GM18868 (cell line): ENCODE data around the gene EHMT1.
"Not testable (repeated sequence)": the region's sequence is repeated elsewhere in the genome, so short reads cannot be mapped to it uniquely, and the experiment has no call there.

ENCODE experiments used
- ATAC-seq: cut with Tn5 transposase; IDR thresholded peaks from one replicate; pipeline ENCODE4 v1.9.1; 2021; ENCODE audit warnings: mild to moderate bottlenecking, moderate library complexity; ENCODE audit not compliant: unreplicated experiment

Gene EHMT1

DNA sequence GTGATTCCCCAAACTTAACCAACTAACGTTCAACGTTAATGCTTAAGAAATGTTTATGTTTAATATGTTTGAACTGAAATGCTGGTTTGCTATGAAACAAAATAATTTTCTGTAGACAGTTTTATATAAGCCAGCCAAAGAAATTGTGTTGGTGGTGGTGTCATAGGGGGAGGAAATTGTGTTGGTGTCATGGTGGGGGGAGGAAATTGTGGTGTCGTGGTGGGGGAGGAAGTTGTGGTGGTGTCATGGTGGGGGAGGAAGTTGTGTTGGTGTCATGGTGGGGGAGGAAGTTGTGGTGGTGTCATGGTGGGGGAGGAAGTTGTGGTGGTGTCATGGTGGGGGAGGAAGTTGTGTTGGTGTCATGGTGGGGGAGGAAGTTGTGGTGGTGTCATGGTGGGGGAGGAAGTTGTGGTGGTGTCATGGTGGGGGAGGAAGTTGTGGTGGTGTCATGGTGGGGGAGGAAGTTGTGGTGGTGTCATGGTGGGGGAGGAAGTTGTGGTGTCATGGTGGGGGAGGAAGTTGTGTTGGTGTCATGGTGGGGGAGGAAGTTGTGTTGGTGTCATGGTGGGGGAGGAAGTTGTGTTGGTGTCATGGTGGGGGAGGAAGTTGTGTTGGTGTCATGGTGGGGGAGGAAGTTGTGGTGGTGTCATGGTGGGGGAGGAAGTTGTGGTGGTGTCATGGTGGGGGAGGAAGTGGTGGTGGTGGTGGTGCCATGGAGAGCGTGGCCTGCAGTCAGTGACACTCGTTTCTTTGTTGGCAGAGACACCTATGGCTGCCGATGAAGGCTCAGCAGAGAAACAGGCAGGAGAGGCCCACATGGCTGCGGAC is 97.3 kb downstream of the EHMT1 start:
- ATAC-seq = not testable (repeated sequence)

GRCh38 chr9:137716694-137717287 is 98.0 kb downstream of the EHMT1 start:
- ATAC-seq = no peak

- ATAC-seq = no peak
Observed at GRCh38 chr9:137717776-137718327, 99.0 kb downstream of the EHMT1 start.

GRCh38 chr9:137719194-137719593 is 100.4 kb downstream of the EHMT1 start:
- no peak for ATAC-seq

DNA sequence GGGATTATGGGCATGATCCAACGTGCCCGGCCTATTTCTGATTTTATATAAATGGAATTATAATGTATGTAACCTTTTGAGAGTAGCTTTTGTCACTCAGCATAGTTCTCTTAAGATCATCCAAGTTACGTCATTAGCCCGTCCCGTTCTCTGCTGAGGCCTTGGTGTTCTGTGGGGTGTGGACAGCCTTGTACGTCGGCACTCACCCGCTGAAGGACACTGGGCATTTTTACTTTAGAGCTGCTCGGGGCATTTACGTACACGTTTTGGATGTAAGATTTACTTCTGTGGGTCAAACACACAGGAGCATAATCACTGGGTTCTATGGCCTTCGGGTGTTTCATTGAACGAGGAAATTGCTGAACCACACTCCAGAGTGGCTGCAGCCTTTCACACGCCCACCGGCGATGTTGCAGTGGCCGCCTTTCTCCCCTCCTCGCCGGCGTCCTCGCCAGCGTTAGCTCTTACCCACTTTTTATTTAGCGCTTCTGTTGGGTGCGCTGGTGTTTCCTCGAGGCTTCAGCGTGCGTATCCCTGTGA is 101.8 kb downstream of the EHMT1 start:
- ATAC-seq = no peak

- no peak for ATAC-seq
Observed at GRCh38 chr9:137721479-137721878, 102.7 kb downstream of the EHMT1 start.

- ATAC-seq = no peak
Observed at GRCh38 chr9:137721899-137722298, 103.1 kb downstream of the EHMT1 start.

DNA sequence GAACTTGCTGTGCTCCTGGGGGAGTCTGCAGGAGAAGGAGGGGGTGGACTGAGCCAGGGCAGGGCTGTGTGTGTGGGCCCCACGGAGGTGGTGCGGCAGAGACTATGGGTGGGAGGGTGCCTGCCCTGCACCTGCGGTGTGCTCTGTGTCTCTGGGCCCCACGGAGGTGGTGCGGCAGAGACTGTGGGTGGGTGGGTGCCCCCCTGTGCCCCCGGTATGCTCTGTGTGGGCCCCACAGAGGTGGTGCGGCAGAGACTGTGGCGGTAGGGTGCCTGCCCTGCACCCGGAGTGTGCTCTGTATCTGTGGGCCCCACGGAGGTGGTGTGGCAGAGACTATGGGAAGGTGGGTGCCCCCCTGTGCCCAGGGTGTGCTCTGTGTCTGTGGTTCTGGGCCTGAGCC is 103.7 kb downstream of the EHMT1 start:
- ATAC-seq = no peak

DNA sequence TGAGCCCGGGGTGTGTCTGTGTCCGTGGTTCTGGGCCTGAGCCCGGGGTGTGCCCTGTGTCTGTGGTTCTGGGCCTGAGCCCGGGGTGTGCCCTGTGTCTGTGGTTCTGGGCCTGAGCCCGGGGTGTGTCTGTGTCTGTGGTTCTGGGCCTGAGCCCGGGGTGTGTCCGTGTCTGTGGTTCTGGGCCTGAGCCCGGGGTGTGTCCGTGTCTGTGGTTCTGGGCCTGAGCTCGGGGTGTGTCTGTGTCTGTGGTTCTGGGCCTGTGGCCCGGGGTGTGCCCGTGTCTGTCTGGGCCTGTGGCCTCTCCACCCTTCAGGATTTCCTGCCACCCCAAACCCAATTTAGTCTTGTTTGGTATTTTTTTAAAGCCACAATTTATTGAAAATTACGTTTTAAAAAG is 104.6 kb downstream of the EHMT1 start:
- ATAC-seq = not testable (repeated sequence)

DNA sequence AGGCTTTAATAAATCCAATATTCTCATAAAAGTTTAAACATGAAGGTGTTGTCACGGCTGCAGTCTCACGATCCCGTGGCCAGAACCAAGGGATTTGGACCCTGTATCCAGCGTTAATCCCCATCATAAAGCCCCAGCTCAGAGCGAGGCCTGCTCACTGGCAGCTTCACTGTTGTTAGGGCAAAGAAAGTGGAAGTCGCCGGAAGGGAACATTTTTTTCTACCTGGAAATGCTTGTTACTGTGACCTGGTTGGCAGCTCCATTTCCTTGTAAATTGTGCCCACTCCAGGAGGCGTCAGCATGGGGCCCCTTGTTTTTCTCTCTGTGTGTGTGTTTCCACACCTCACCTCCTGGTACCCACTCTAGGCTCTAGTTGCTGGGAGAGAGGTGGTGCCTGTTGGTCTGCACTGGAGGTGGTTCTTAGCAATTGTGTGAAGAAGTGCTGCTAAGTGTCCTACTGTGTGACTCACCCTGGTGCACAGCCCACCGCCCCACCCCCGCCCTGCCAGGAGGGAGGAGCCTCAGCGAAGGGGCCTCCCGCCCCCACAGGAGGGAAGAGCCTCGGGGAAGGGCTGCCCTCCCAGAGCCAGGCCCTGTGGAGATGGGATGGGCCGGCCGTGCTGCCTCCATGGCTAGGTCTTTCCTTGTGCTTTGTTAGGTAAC is 105.1 kb downstream of the EHMT1 start:
- no peak for ATAC-seq

DNA sequence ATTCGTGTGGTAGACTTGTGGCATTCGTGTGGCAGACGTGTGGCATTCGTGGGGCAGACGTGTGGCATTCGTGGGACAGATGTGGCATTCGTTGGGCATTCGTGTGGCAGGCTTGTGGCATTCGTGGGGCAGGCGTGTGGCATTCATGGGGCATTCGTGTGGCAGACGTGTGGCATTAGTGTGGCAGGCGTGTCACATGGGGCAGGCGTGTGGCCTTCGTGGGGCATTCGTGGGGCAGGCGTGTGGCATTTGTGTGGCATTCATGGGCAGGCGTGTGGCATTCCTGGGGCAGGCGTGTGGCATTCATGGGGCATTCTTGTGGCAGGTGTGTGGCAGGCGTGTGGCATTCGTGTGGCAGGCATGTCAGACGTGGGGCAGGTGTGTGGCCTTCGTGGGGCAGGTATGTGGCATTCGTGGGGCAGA is 106.0 kb downstream of the EHMT1 start:
- ATAC-seq = no peak

DNA sequence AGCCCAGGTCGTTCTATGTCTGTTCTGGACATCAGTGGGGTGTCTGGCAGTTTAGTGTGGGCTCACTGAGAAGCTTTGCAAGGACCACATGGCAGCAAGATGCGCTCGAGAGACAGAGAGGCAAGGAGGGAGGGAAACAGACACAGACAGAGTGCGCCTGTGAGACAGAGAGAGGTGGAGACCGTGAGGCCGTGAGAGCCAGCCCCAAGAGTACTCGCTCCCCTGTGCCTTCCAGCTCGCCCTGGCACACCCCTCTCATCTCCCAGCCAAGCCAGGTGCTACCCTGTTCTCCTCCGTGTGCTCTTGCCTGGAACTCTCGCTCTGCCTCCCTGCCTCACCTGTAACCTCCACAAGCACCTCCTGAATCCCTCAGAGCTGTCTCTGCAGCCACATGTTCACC is 106.8 kb downstream of the EHMT1 start:
- ATAC-seq = no peak

- ATAC-seq = peak; percentile 53
Observed at GRCh38 chr9:137726336-137726735, 107.5 kb downstream of the EHMT1 start.

DNA sequence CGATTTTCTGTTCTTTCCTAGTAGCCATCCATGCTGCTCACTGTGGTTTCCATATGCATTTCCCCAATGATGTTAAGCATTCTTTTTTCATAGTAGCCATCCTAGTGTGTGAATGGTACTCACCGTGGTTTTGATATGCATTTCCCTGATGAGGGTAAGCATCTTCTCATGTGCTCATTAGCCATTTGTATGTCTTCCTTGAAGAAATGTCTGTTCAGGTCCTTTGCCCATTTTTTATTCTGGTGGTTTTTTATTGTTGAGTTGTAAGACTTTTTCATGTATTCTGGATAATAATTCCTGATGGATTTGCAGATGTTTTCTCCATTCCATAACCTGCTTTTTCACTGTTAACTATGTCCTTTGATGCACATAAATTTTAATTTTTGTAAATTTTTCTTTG is 108.0 kb downstream of the EHMT1 start:
- no peak for ATAC-seq

DNA sequence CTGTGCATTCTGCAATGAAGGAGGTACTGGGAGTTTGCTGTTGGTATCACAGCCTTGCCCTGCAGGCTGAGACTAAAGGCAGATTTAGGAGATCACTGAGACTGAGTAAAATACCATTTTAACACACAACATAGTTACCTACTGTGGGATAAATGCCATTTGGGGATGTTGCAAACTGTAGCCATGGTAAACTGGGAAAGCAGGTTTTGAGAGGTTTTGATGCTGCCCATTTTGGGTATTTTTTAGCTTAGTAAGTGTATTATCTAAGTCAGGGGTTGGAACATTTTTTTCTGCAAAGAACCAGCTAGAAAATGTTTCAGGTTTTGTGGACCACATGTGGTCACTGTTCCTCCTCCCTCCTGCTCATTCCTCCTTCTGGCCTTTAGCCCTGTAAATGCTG is 108.9 kb downstream of the EHMT1 start:
- no peak for ATAC-seq

- ATAC-seq = no peak
Observed at GRCh38 chr9:137728444-137729311, 109.9 kb downstream of the EHMT1 start.

DNA sequence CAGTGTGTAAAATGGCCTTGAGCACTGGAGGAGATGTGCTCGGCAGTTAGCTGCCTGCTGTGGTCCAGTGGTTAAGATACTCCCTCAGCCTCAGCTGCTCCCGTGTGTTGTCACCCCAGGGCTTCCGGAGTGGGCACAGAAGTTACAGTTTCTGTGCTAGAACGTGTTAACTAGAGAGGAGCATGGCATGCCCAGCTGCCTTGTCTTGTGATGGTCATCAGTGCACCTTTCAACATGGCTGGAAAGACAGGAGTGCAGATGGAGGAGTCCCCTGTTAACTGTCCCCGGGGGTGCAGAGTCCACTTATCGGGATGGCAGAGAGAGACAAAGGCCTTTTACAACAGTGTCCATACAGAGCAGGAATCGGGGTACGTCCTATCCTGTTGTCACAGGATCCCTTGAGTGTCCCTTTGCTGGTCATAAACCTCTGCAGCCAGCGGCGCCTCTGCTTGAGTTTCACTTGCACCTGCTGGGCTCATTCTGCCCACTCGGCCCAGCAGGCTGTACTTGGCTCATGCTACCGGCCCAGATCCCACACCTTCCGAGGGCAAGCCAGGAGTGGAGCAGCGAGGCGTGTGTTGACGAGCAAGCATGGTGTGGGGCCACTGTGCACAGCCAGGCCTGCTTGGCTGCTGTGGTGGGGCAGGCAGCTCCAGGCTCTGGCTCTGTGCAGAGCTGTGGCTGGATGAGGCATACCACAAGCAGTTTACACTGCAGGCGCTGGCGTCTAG is 112.6 kb downstream of the EHMT1 start:
- ATAC-seq = no peak

- ATAC-seq = no peak
Observed at GRCh38 chr9:137731947-137732813, 113.4 kb downstream of the EHMT1 start.

GRCh38 chr9:137733429-137733828 is 114.6 kb downstream of the EHMT1 start:
- no peak for ATAC-seq
